BE2C (cell line): ENCODE measurements around the gene OPN4.

ENCODE experiments used
- DNase-seq: peaks from one replicate; pipeline ENCODE4 v3.0.0-alpha.2; 2020
- H3K27me3 ChIP-seq: fragments of 250-450 bp; sonication (Bioruptor Pico); 2 replicates; pipeline ENCODE4 v1.5.1; 2020; ENCODE audit warnings: mild to moderate bottlenecking
- H3K36me3 ChIP-seq: fragments of 250-450 bp; sonication (Bioruptor Pico); 2 replicates; pipeline ENCODE4 v1.5.1; 2020; ENCODE audit warnings: mild to moderate bottlenecking
- H3K4me1 ChIP-seq: fragments of 250-450 bp; sonication (Bioruptor Pico); 2 replicates; pipeline ENCODE4 v1.5.1; 2020
- H3K4me3 ChIP-seq: 2 replicates; pipeline ENCODE4 v1.5.1; 2011; ENCODE audit warnings: low read depth, low read length
- H3K9me3 ChIP-seq: fragments of 250-450 bp; sonication (Bioruptor Pico); 2 replicates; pipeline ENCODE4 v1.5.1; 2020
- TF ChIP-seq, protein P1 (sequence below): IDR thresholded peaks from 2 replicates; pipeline ENCODE4 v1.5.1; 2012; ENCODE audit warnings: mild to moderate bottlenecking, low read depth, low read length

The OPN4 gene

DNA sequence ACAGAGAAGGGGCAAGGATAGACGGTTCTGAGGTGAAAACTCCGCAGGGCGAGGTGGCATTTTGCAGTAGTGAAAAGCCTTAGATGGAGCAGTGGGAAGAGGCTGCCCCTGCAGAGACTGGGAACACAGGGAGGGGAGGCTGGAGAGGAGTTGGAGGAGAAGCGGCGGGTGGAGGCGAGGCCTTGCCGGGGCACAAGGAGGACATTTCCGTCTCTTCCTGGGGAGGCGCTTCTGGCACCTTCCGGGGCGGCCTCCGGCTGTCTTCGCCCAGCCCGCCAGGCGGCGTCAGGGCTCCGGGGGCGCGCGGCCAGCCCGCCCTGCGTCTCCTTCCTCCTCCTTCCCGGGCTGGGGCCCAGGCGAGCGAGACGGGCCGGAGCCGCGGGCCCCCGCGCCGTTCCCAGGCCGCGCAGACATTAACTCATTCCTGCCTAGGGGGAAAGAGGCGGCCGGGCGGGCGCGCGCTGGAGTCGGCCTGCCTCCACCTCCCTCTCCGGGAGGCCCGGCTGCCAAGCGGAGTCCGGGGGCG lies 56.7 kb downstream of the OPN4 start:
- Histone ChIP-seq H3K4me1 (peaks cover 3% of the 10 kb centered on the region; the same call in 1 of the 2 replicates), H3K36me3 (no peaks in the 10 kb centered on the region; the same call in 1 of the 2 replicates)
- peak; percentile 89 for DNase-seq

DNA sequence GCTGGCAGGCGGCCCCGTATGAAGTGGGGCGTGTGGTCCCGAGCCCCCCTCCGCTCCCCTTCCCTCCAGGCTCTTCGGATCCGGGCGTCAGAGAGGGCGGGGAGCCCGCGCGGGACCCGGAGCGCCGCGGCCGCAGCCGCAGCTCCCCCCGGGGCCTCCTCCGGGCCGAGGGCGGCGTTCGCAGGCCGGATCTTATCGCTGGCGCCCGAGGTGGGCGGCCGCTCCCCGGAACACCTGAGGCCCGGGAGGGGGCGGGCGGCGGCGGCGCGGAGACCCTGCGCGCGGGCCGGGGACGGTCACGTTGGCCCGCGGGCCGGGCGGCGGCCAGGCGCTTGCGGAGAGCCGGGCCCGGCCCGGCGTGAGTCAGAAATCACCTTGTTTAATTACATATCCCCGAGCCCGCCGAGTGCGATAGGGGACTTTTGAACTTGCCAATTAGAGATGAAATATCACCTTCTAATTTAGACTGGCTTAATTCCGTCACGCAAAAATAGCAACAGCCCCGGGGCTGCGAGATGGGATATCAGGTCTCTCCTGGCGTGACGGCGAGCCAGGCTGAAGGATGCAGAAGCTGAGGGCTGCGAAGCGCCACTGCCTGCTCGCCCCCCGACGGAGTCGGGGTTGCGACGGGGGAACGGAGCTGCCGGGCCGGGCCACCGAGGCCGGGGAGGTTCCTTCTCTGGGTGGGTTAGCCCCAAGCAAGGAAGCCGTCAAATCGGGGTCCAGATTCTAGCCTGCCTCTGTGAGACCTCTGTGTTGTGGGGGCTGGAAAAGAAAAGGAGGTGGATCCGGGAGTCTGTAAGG lies 57.4 kb downstream of the OPN4 start:
- Histone ChIP-seq H3K27me3 (no peaks in the 10 kb centered on the region), H3K36me3 (no peaks in the 10 kb centered on the region; the same call in 1 of the 2 replicates), H3K4me1 (peaks cover 3% of the 10 kb centered on the region; the same call in 1 of the 2 replicates), H3K9me3 (no peaks in the 10 kb centered on the region), H3K4me3 (peak overlapping the region; percentile 65)
- TF ChIP-seq, protein P1, sequence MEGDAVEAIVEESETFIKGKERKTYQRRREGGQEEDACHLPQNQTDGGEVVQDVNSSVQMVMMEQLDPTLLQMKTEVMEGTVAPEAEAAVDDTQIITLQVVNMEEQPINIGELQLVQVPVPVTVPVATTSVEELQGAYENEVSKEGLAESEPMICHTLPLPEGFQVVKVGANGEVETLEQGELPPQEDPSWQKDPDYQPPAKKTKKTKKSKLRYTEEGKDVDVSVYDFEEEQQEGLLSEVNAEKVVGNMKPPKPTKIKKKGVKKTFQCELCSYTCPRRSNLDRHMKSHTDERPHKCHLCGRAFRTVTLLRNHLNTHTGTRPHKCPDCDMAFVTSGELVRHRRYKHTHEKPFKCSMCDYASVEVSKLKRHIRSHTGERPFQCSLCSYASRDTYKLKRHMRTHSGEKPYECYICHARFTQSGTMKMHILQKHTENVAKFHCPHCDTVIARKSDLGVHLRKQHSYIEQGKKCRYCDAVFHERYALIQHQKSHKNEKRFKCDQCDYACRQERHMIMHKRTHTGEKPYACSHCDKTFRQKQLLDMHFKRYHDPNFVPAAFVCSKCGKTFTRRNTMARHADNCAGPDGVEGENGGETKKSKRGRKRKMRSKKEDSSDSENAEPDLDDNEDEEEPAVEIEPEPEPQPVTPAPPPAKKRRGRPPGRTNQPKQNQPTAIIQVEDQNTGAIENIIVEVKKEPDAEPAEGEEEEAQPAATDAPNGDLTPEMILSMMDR: no peak
- peak; percentile 58 for DNase-seq

More for the DNA sequence above, 56.7 kb downstream of the OPN4 start:
- Histone ChIP-seq H3K9me3 (no peaks in the 10 kb centered on the region), H3K4me3 (peak overlapping the region; percentile 65), H3K27me3 (no peaks in the 10 kb centered on the region)
- TF ChIP-seq, protein P1: peak; percentile 63

DNA sequence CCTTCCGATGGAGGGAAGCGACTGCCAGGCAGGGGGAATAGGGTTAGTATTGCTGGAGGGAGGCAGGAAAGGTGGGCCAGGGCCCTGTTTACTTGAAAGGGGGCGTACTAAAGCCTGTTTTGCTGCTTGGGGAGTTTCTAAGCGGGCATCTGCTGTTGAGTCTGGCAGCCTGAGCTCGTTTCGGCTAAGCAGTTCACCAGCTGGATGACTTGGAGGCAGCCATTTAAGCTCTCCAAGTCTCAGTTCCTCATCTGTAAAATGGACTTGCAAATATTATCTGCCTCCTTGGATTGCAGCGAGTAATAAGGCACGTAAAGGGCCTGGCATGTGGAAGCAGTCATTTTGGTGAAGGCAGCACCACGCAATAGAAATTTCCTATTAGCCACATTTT lies 58.0 kb downstream of the OPN4 start:
- peaks cover 3% of the 10 kb centered on the region; the same call in 1 of the 2 replicates for H3K4me1 ChIP-seq
- TF ChIP-seq, protein P1: no peak
- no peaks in the 10 kb centered on the region for H3K9me3 ChIP-seq
- H3K4me3 ChIP-seq: peak overlapping the region; percentile 65
- no peak for DNase-seq
- H3K27me3 ChIP-seq: no peaks in the 10 kb centered on the region
- no peaks in the 10 kb centered on the region for H3K36me3 ChIP-seq

DNA sequence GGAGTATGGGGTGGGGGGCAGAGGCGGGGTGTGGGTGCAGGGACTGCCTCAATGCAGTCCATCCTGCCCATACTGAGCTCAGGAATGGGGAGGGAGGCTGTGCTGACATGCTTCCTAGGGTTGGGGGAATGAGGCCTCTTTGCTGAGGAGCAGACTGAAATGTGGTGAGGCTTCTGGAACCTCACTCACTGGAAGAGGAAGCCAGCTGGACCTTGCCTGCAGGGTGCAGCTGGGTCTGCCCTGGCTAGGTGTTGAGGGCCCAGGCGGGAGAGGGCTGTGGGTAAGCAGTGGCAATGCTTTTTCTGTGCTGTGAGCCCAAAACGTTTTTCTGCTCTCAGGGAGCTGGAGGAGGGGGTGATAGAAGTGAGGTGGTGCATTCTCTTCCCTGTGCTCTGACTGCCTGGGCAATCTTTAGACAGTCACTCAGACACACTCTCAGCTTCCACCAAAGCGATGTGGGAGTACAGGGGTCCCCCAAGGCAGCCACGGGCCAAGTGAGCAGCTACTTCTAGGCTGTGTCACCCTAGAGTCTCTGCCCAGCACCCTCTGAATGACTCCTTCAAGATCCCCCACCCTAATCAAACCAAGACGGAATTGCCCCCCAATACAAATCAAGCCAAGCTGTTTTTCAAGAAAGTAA lies 60.9 kb downstream of the OPN4 start:
- no peaks in the 10 kb centered on the region for H3K9me3 ChIP-seq
- TF ChIP-seq, protein P1: no peak
- H3K4me1 ChIP-seq: peaks cover 3% of the 10 kb centered on the region; the same call in 1 of the 2 replicates
- no peak for DNase-seq
- no peak overlapping the region for H3K4me3 ChIP-seq
- H3K27me3 ChIP-seq: no peaks in the 10 kb centered on the region
- H3K36me3 ChIP-seq: no peaks in the 10 kb centered on the region

DNA sequence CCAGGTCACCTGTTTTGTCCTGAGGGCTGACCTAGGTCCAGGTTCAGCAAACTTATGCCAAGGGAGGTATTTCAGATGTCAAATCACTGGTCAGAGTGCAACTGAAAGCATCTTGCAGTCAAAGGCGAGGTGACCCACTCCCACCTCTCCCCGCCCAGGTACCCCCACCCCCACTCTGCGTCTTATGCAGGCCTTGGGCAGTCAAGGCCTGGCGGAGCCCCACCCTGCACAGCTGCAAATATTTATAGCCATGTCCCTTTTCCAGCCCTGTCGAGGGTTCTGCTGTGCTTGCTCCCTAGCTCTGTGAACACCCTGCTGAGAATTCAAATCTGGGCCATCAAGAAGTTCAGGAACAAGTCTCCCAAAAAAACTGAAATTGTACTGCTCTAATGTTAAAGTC lies 61.5 kb downstream of the OPN4 start:
- TF ChIP-seq, protein P1: no peak
- H3K4me1 ChIP-seq: peaks cover 1% of the 10 kb centered on the region; the same call in 1 of the 2 replicates
- DNase-seq: no peak
- H3K36me3 ChIP-seq: no peaks in the 10 kb centered on the region
- H3K4me3 ChIP-seq: no peak overlapping the region
- no peaks in the 10 kb centered on the region for H3K9me3 ChIP-seq
- H3K27me3 ChIP-seq: no peaks in the 10 kb centered on the region
